HG03060 (cell line): ENCODE data around the gene CD3G.

Experiments used
- ATAC-seq: cut with Tn5 transposase; IDR thresholded peaks from one replicate; pipeline ENCODE4 v1.9.1; 2021; ENCODE audit warnings: low read depth, moderate number of reproducible peaks; ENCODE audit not compliant: unreplicated experiment

CD3G gene

DNA sequence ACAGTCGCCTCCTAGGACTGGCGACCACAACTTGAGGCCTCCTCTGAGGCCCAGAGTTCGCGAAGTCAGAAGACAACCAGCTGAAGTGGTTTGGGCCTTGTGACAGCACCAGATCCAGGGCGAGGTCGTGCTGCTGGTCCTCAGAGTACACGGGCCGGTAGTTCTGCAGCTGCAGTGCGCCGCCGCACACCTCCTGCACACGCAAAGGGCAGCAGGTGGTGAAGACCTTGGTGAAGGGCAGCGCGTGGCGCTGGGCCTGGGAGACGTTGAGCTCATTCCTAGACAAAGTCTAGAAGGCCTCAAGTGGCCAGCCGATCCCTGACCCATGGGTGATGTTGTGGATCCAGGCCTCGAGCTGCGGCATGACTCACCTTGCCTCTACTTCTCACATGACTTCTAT is 21.4 kb upstream of the CD3G start:
- no peak for ATAC-seq

DNA sequence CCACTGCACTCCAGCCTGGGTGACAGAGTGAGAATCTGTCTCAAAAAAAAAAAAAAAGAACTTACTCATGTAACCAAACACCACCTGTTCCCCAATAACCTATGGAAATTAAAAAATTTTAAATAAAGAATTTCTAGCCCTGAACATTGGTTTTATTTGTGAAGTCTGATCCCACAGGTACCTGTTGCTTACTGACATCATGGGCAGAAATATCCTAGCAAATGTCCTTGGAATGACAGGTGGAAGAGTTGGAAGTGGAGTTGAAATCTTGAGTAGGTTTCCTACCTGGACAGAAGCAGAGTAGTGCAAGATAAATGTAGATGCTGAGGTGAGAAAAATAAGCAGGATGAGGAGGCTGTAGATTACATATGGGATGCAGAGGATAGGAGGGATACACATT is 18.9 kb upstream of the CD3G start:
- ATAC-seq = no peak

DNA sequence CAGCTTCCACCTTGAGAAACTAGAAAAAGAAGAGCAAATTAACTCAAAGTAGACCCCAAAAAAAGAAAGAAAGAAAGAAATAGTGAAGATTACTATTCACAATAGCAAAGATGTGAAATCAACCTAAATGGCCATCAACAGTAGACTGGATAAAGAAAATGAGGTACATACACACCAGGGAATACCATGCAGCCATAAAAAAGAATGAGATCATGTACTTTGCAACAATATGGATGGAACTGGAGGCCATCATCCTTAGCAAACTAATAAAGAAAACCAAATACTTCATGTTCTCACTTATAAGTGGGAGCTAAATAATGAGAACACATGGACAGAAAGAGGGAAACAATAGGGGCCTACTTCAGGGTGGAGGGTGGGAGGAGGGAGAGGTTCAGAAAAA is 15.4 kb upstream of the CD3G start:
- no peak for ATAC-seq

DNA sequence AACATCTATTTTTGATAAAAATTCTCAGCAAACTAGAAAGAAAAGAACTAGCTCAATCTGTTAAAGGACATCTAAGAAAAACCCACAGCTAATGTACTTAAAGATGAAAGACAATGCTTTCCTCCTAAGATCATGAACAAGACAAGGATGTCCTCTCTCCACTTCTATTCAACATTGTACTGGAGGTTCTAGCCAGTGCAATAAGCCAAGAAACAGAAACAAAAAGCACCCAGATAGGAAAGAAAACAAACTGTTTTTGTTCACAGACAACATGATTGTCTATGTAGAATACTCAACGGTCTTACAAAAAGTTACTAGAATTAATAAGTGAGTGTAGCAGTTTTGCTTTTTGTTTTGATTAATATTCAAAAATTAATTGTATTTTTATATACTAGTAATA is 9.4 kb upstream of the CD3G start:
- no peak for ATAC-seq

DNA sequence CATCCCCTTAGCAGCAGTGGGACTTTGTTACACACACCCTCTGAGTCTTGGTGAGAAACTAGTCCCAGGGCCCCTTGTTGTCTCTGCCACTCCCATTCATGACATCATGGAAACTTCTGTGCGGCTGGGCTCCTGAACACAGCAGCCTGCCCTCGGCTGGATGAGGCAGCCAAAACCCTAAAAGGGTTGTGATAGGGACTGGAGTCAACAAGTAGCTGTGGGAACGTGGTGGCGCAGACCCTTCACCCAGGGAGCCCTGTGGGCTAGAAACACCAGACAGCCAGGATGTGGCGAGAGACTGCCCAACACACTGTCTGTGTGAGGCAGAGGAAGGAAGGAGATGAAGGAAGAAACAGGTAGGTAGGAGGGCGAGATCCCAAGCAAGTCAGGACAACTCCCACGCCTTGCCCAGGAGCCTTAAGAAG is 5.5 kb upstream of the CD3G start:
- ATAC-seq = no peak

DNA sequence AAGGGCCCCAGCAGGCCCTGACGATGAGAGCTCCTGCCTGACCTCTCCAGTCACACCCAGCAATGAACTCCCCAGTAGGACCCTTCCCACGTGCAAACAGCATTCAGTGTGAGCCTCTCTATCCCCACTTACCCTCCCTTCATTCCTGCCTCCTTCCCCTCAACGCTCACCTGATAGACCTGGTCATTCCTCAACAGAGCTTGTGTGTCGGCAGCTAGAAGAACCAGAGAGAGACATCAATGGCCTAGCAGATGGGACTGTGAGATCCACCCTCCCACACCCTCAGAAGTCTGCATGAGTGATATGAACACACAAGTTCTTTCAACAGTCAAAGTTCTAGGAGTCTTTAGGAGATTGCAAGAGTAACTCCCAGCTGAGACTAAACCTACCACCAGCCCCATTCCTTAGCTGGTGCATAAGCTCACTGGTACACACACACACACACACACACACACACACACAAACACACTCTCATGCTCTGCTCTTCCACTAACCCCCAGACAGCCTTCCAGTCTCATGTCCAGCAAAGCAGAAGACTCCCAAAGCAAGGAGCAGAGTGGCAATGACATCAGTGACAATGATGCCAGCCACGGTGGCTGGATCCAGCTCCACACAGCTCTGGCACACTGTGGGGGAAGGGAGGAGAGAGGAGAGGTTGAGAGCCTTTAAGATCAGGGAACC is 4.7 kb upstream of the CD3G start:
- no peak for ATAC-seq

DNA sequence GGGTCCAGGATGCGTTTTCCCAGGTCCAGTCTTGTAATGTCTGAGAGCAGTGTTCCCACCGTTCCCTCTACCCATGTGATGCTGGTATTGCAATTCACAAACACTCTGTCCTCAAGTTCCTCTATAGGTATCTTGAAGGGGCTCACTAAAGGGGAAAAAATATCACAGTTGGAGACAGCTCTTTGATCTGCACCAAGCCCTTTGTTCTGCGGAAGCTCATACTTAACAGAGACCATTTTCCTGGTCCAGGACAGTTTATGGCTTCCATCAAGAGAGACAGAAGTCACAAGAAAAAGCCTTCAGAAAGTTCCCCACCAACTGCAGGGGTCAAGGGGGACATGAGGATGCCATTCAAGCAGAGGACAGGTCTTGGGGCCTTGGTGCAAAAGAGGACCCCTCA is 3.7 kb upstream of the CD3G start:
- ATAC-seq = no peak

- no peak for ATAC-seq
These were observed 2.9 kb upstream of the CD3G start for GRCh38 chr11:118341261-118341660.

- no peak for ATAC-seq
These were observed 2.2 kb upstream of the CD3G start for GRCh38 chr11:118341815-118342489.

GRCh38 chr11:118342503-118343161 is 1.5 kb upstream of the CD3G start, which contains the start of gene CD3D:
CD3D (minus strand) TSS chr11:118342705; CDS start chr11:118342607, 98 bp downstream.
- ATAC-seq = no peak

GRCh38 chr11:118343248-118343647 is 896 bp upstream of the CD3G start:
- ATAC-seq = no peak

GRCh38 chr11:118349475-118349874 is 5.3 kb downstream of the CD3G start:
- ATAC-seq = no peak

DNA sequence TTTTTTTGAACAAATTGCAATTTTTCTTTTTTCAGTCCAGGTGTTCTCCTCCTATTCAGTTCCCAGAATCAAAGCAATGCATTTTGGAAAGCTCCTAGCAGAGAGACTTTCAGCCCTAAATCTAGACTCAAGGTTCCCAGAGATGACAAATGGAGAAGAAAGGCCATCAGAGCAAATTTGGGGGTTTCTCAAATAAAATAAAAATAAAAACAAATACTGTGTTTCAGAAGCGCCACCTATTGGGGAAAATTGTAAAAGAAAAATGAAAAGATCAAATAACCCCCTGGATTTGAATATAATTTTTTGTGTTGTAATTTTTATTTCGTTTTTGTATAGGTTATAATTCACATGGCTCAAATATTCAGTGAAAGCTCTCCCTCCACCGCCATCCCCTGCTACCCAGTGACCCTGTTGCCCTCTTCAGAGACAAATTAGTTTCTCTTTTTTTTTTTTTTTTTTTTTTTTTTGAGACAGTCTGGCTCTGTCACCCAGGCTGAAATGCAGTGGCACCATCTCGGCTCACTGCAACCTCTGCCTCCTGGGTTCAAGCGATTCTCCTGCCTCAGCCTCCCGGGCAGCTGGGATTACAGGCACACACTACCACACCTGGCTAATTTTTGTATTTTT is 9.1 kb downstream of the CD3G start:
- ATAC-seq = no peak

DNA sequence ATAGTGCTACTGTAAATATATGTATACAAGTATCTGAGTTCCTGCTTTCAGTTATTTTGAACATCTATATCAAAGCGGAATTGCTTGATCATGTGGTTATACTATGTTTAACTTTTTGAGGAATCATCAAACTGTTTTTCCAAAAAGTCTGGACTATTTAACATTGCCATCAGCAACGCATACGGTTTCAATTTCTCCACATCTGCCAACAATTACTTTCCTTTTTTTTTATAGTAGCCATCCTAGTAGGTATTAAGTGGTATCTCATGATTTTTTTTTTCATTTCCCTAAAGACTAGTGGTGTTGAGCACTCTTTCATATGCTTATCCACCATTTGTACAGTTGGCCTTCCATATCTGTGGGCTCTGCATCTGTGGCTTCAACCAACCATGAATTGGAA is 13.9 kb downstream of the CD3G start:
- ATAC-seq = no peak

- ATAC-seq = peak; percentile 77
These were observed 15.3 kb downstream of the CD3G start, which contains the start of gene UBE4A for GRCh38 chr11:118359295-118359958. UBE4A (plus strand) TSS chr11:118359600; CDS start chr11:118365081, 5,481 bp downstream.

DNA sequence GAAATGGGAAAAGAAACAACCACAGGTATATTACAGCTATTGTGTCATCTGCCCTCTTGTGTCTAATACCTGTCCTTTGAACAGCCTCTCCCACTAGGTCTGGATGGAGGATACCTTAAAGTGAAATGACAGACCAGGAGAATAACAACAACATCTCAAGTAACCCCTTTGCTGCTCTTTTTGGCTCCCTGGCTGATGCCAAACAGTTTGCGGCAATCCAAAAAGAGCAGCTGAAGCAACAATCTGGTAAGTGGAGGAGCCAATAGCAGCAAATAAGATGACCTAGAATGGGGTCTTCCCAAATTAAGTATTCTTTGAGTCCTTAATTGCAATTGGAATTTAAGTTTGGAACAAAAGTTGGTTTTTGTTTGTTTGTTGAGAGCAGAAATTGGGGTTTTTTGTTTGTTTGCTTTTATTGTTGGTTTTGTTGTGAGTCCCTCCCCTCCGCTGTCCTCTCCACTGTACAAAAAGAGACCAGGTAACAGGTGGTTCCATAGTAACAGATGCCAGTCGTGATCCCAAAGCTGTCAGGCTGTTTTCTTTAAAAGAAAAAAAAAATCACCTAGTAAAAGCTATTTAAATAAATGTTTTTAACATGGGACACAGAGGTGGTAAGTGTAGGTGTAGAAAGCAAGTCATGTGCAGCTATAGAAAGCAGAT is 20.9 kb downstream of the CD3G start:
- ATAC-seq = no peak

DNA sequence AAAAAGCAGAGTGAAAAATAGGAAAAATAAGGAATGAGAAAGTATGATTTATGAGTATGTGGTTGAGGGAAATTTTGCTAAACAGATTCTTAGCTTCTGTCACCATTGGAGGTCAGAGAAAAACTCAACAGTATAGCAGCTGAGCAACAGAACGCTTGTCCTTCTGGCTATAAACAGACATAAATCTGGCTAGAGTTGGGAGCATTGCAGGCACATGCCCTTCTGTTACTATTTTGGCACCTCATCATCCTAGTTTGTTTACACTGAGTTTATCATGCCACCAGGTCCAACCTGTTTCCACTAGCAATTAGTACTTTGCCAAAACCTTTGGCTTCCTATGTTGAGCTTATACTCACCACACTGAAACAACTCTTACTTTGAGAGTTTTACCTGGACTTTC is 22.1 kb downstream of the CD3G start:
- no peak for ATAC-seq

GRCh38 chr11:118370774-118371173 is 26.6 kb downstream of the CD3G start:
- ATAC-seq = no peak

DNA sequence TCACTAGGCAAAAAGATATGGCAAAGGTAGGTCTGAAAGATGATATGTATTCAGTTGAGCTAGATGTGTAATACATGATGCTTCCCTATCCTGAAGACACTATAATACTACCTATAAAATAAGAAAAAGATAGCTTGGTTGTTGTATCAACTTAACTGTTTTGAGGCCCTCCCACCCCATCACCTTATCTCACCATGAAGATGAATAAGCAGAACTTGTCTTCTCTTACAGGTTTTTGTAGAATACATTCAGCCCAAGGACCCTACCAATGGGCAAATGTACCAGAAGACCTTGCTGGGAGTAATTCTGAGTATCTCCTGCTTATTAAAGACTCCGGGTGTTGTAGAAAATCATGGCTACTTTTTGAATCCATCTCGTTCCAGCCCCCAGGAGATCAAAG is 29.1 kb downstream of the CD3G start:
- ATAC-seq = no peak

DNA sequence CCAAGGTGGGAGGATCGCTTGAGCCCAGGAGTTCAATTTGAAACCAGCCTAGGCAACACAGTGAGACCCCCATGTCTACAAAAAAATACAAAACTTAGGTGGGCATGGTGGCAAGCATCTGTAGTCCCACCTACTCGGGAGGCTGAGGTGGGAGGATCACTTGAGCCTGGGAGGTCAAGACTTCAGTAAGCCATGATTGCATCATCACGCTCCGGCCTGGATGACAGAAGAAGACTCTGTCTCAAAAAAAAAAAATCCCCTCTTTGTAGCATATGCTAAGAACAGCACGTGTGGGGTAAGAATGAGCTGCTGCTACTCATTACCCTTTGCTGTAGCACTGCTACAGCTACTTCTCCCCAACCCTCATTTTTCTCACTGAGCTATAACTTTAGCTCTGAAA is 29.7 kb downstream of the CD3G start:
- ATAC-seq = no peak
